Neural progenitor cell (in vitro differentiated cells): ENCODE data around the gene TOR4A.
"Not testable (repeated sequence)": the region's sequence is repeated elsewhere in the genome, so short reads cannot be mapped to it uniquely, and the experiment has no call there.

Experiments
- EZH2phosphoT487 ChIP-seq: fragments of 200-600 bp; sonication (generic); IDR thresholded peaks from 2 replicates; pipeline ENCODE4 v1.6.1; 2017; ENCODE audit warnings: antibody characterized with exemption
- TF ChIP-seq, protein P1 (sequence below): fragments of 200-600 bp; sonication (generic); IDR thresholded peaks from 2 replicates; pipeline ENCODE4 v1.5.1; 2017; ENCODE audit warnings: antibody characterized with exemption, mild to moderate bottlenecking

DNA sequence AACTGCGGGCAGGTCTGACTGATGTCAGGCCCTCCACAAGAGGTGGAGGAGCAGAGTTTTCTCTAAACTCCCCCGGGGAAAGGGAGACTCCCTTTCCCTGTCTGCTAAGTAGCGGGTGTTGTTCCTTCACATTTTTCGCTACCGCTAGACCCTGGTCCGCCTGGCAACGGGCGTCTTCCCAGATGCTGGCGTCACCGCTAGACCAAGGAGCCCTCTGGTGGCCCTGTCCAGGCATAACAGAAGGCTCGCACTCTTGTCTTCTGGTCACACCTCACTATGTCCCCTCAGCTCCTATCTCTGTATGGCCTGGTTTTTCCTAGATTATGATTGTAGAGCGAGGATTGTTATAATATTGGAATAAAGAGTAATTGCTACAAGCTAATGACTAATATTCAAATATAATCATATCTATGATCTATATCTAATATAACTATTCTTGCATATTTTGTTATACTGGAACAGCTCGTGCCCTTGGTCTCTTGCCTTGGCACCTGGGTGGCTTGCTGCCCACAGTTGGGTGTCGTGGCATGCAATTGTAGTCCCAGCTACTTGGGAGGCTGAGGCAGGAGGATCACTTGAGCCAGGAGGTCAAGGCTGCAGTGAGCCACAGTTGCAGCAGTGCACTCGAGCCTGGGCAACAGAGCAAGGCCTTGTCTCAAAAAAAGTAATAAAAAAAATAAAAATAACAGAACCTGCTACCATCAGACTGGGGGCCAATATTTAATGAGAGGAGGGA, 15.2 kb upstream of the TOR4A start:
- TF ChIP-seq EZH2phosphoT487, result not testable (repeated sequence)
- TF ChIP-seq, protein P1, sequence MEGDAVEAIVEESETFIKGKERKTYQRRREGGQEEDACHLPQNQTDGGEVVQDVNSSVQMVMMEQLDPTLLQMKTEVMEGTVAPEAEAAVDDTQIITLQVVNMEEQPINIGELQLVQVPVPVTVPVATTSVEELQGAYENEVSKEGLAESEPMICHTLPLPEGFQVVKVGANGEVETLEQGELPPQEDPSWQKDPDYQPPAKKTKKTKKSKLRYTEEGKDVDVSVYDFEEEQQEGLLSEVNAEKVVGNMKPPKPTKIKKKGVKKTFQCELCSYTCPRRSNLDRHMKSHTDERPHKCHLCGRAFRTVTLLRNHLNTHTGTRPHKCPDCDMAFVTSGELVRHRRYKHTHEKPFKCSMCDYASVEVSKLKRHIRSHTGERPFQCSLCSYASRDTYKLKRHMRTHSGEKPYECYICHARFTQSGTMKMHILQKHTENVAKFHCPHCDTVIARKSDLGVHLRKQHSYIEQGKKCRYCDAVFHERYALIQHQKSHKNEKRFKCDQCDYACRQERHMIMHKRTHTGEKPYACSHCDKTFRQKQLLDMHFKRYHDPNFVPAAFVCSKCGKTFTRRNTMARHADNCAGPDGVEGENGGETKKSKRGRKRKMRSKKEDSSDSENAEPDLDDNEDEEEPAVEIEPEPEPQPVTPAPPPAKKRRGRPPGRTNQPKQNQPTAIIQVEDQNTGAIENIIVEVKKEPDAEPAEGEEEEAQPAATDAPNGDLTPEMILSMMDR, result peak; percentile 48
